ENCODE data around the gene TUBGCP6. TPM values are rescaled to one million over a fixed set of nuclear protein-coding genes. Genes with fewer than 3 reads are reported as not detected.

TUBGCP6 gene
- total RNA-seq, 1 donor from 2014 or later: 45.4 TPM

DNA sequence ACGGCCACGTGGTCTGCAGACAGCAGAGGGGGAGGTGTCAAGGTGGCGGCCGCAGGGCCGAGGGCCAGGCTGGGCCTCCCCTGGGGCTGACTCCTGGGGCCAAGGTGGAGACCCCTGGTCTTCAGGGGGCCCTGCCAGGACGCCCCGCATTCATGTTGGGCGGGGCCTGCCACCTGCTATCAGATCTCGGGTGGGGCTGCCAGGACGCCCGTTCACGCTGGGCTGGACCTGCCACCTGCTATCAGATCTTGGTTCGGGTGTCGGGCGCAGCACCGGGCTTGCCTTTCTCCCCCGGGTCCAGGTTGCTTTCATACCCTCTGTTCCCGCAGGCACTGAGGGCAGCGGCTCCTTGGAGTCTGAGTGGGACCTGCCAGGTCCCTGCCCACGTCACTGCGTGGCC, 41.5 kb upstream of the TUBGCP6 start:
- no peaks in the 10 kb centered on the region for H3K27me3 ChIP-seq
- intact Hi-C loops (cut with DNase I): no loop called here
- H3K4me3 ChIP-seq: no peak overlapping the region
- no peaks in the 10 kb centered on the region for H3K9me3 ChIP-seq
- peaks cover 4 to 82% of the 10 kb centered on the region in 2 donors for H3K36me3 ChIP-seq
- H3K4me1 ChIP-seq: peaks cover 12% of the 10 kb centered on the region
- H3K27ac ChIP-seq: no peak overlapping the region
- no peak for DNase-seq (ENCODE audit: extremely low spot score in 2 of 2)
- TF ChIP-seq POLR2AphosphoS5 (IDR thresholded peaks at IDR 0.05; ENCODE audit: insufficient read depth in 1 of 2, low read depth in 1 of 2): no peak
- TF ChIP-seq POLR2A (IDR thresholded peaks at IDR 0.05): no peak
- TF ChIP-seq, protein P1, sequence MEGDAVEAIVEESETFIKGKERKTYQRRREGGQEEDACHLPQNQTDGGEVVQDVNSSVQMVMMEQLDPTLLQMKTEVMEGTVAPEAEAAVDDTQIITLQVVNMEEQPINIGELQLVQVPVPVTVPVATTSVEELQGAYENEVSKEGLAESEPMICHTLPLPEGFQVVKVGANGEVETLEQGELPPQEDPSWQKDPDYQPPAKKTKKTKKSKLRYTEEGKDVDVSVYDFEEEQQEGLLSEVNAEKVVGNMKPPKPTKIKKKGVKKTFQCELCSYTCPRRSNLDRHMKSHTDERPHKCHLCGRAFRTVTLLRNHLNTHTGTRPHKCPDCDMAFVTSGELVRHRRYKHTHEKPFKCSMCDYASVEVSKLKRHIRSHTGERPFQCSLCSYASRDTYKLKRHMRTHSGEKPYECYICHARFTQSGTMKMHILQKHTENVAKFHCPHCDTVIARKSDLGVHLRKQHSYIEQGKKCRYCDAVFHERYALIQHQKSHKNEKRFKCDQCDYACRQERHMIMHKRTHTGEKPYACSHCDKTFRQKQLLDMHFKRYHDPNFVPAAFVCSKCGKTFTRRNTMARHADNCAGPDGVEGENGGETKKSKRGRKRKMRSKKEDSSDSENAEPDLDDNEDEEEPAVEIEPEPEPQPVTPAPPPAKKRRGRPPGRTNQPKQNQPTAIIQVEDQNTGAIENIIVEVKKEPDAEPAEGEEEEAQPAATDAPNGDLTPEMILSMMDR (IDR thresholded peaks at IDR 0.05): no peak

DNA sequence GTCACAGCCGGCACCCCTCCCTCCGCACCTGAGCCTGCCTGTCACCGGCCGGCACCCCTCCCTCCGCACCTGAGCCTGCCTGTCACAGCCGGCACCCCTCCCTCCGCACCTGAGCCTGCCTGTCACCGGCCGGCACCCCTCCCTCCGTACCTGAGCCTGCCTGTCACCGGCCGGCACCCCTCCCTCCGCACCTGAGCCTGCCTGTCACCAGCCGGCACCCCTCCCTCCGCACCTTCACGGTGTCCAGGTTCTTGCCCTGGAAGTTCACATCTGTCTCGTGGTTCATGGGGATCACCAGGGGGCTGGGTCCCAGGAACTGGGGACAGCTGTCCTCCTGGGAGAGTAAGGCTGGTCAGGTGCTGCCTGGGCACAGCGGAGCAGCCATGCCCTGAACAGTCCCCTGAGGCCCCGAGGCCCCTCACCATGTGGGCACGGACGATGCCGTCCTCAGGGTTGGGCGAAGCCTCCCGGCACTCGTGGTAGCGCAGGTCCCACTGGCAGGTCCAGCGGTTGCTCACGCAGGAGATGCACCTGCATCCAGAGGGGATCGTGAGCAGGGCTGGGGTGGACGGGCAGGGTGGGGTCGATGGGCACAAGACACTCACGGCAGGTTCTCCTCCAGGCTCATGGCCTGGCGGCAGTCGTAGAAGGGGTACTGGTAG, 40.9 kb upstream of the TUBGCP6 start:
- H3K36me3 ChIP-seq: peaks cover 4 to 88% of the 10 kb centered on the region in 2 donors

DNA sequence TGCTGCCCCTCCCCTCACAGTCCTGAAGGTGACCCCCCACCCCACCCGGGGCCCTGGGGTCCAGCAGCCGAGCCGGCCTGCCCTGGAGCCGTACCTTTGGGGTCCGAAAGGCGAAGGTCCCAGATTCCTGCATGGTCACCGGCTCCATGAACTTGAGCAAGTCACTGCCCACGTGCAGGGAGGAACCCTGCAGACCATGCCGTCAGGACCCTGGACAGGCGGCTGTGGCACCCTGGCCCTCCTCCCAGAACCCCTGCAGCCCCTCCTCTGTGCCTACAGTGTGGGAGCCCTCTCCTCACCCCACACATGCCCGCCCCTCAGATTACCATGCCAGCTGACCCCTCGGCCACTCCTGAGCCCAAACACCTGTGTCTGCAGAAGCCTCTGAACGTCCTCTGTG, 39.7 kb upstream of the TUBGCP6 start:
- no peak for DNase-seq (ENCODE audit: extremely low spot score in 2 of 2)
- intact Hi-C loops (cut with DNase I): loop anchor here (5.0 kb wide), 1 partner anchor 58 kb away; the partner anchor contains the start of gene PPP6R2
- peaks cover 12% of the 10 kb centered on the region for H3K4me1 ChIP-seq
- no peaks in the 10 kb centered on the region for H3K27me3 ChIP-seq
- no peaks in the 10 kb centered on the region for H3K9me3 ChIP-seq
- peaks cover 4 to 90% of the 10 kb centered on the region in 2 donors for H3K36me3 ChIP-seq
- peak overlapping the region; percentile 18 for H3K27ac ChIP-seq
- no peak overlapping the region for H3K4me3 ChIP-seq
- TF ChIP-seq, protein P1 (IDR thresholded peaks at IDR 0.05): no peak
- TF ChIP-seq POLR2A (IDR thresholded peaks at IDR 0.05) (no peak), POLR2AphosphoS5 (IDR thresholded peaks at IDR 0.05; ENCODE audit: insufficient read depth in 1 of 2, low read depth in 1 of 2) (no peak)

More for the DNA sequence above, 40.9 kb upstream of the TUBGCP6 start:
- Histone ChIP-seq H3K27me3 (no peaks in the 10 kb centered on the region), H3K27ac (no peak overlapping the region), H3K4me1 (peaks cover 12% of the 10 kb centered on the region), H3K4me3 (no peak overlapping the region), H3K9me3 (no peaks in the 10 kb centered on the region)
- TF ChIP-seq POLR2A (IDR thresholded peaks at IDR 0.05): no peak
- no peak for DNase-seq (ENCODE audit: extremely low spot score in 2 of 2)
- intact Hi-C loops (cut with DNase I): no loop called here

DNA sequence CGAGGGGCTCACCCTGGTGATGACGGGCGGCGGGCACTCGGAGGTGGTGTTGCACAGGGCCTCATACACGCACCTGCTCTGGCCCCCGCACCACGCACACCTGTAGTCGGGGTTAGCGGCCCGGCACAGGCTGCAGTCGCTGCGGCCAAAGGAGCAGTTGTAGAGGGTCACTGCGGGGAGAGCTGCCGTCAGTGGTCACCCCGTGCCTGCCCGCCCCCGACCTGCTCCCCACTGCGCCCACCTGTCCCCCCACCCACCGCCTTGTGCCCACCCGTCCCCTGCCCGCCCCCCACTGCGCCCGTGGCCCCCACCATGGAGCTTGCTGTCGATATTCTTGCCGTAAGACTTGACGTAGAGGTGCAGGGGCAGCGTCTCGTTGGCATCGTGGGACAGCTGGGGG, 39.0 kb upstream of the TUBGCP6 start:
- H3K27me3 ChIP-seq: no peaks in the 10 kb centered on the region
- no peak overlapping the region for H3K27ac ChIP-seq
- H3K9me3 ChIP-seq: no peaks in the 10 kb centered on the region
- DNase-seq (ENCODE audit: extremely low spot score in 2 of 2): no peak
- H3K4me1 ChIP-seq: peaks cover 12% of the 10 kb centered on the region
- peaks cover 4 to 90% of the 10 kb centered on the region in 2 donors for H3K36me3 ChIP-seq
- TF ChIP-seq, protein P1 (IDR thresholded peaks at IDR 0.05): no peak
- TF ChIP-seq POLR2AphosphoS5 (IDR thresholded peaks at IDR 0.05; ENCODE audit: insufficient read depth in 1 of 2, low read depth in 1 of 2): no peak
- no peak for TF ChIP-seq POLR2A (IDR thresholded peaks at IDR 0.05)
- no peak overlapping the region for H3K4me3 ChIP-seq
- intact Hi-C loops (cut with DNase I): loop anchor here (5.0 kb wide), 1 partner anchor 58 kb away; the partner anchor contains the start of gene PPP6R2

DNA sequence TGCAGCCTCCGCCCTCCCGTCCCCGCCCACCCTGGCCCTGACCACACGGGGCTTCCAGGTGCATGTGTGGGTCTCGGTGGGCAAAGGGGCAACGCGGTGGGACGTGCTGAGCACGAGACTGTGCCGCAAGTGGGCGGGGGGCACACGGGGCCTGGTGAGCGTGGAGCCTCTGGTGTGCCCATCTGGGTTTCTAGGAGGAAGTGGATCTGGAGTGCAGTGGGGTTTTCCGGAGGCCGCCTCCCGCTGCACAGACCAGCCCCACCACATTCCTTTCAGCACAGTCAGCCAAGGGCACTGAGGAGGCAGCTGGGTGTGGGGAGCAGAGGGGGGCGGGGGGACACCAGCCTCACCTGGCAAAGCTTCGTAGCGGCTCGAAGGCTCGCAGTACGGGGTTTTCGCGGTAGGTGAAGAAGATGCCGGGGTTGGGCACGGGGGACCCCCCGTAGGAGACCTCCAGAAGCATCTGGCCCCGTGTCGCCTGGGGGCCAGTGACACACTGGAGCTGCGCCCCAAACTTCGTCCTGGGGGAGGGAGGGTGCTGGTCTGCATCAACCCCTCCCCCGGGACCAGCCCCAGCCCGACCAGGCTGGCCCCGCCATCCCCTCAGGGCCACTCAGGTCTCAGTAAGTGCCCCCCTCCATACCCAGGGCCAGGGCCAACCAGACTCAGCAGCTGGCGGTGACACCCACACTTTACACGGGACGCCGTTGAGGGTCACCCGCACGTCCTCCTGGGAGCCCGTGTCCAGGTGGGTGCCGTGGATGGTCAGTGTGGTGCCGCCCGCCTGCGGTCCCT, 37.7 kb upstream of the TUBGCP6 start:
- Histone ChIP-seq H3K36me3 (peaks cover 4 to 90% of the 10 kb centered on the region in 2 donors), H3K4me1 (peaks cover 12% of the 10 kb centered on the region), H3K27ac (peak overlapping the region; percentile 65), H3K9me3 (no peaks in the 10 kb centered on the region), H3K27me3 (no peaks in the 10 kb centered on the region), H3K4me3 (no peak overlapping the region)
- intact Hi-C loops (cut with DNase I): loop anchor here (5.0 kb wide), 1 partner anchor 60 kb away; the partner anchor contains the start of gene PPP6R2
- DNase-seq (ENCODE audit: extremely low spot score in 2 of 2): no peak
- TF ChIP-seq, protein P1 (IDR thresholded peaks at IDR 0.05): no peak
- TF ChIP-seq POLR2A (IDR thresholded peaks at IDR 0.05) (no peak), POLR2AphosphoS5 (IDR thresholded peaks at IDR 0.05; ENCODE audit: insufficient read depth in 1 of 2, low read depth in 1 of 2) (no peak)
